Small intestine (tissue), 7 donors: ENCODE results near the gene DENND1A. TPM values are rescaled to one million over a fixed set of nuclear protein-coding genes. Genes with fewer than 3 reads are reported as not detected.

Experiments used
- DNase-seq, 2 donors: peaks; one replicate each; pipeline versions ENCODE4 v3.0.0 to v3.0.0-alpha.2; 2013
- FAIRE-seq: peaks from 2 replicates; lab custom pipeline; 2012; peaks lifted over from hg19 to GRCh38; lab: Jason Lieb, UNC
- H3K27ac ChIP-seq, 3 donors: one replicate each; pipeline ENCODE4 v1.5.1; 2013; ENCODE audit warnings: low read length in 2 of 3, mild to moderate bottlenecking in 2 of 3, control low read depth in 1 of 3, inconsistent platforms in 1 of 3, low read depth in 1 of 3, moderate library complexity in 1 of 3
- H3K27me3 ChIP-seq, 3 donors: one replicate each; pipeline ENCODE4 v1.6.1; 2013; ENCODE audit warnings: low read length in 3 of 3, inconsistent platforms in 1 of 3; ENCODE audit not compliant: control insufficient read depth in 3 of 3, insufficient read depth in 3 of 3
- H3K36me3 ChIP-seq, 3 donors: one replicate each; pipeline ENCODE4 v1.6.1; 2013; ENCODE audit warnings: low read length in 3 of 3, inconsistent platforms in 1 of 3, low read depth in 1 of 3, mild to moderate bottlenecking in 1 of 3, moderate library complexity in 1 of 3; ENCODE audit not compliant: control insufficient read depth in 3 of 3, insufficient read depth in 2 of 3
- H3K4me1 ChIP-seq, 3 donors: one replicate each; pipeline ENCODE4 v1.6.1; 2013; ENCODE audit warnings: low read length in 2 of 3, inconsistent platforms in 1 of 3, low read depth in 1 of 3, mild to moderate bottlenecking in 1 of 3, moderate library complexity in 1 of 3; ENCODE audit not compliant: control insufficient read depth in 3 of 3, insufficient read depth in 2 of 3
- H3K4me3 ChIP-seq, 3 donors: one replicate each; pipeline ENCODE4 v1.5.1; 2013; ENCODE audit warnings: low read length in 3 of 3, control low read depth in 1 of 3, inconsistent platforms in 1 of 3, low read depth in 1 of 3, mild to moderate bottlenecking in 1 of 3, moderate library complexity in 1 of 3
- H3K9me3 ChIP-seq, 2 donors: one replicate each; pipeline ENCODE4 v1.6.1; 2013; ENCODE audit warnings: low read depth in 1 of 2, low read length in 1 of 2; ENCODE audit not compliant: control insufficient read depth in 2 of 2, insufficient read depth in 1 of 2
- WGBS, 3 donors: extraction: QIAGEN DNeasy Blood & Tissue Kit; methylation state at CpG; one replicate each; pipeline ENCODE4 v1.1.7; 2013; 5-methylcytosine and 5-hydroxymethylcytosine counted together
- polyA plus RNA-seq, 4 donors: library from polyadenylated mRNA; stranded (reverse) in 3 of 4; unstranded in 1 of 4; fragments of 200-250 nt in 3 of 4; fragments of 120-200 nt in 1 of 4; gene quantifications; one replicate each; pipeline versions ENCODE4 v1.2.1 to v1.2.3, GENCODE V29; 2013
- donor health status: healthy with polysubstance abuse.
- donor health status: control.
- donor health status: control.
- donor health status: Bipolar disorder and iron deficiency.
- donor health status: healthy.

Gene DENND1A
- polyA plus RNA-seq, 4 donors = 11.5 to 43.4 (median 20.0) TPM

GRCh38 chr9:123843703-123844102 is 86.2 kb downstream of the DENND1A start:
- Histone ChIP-seq H3K27me3 (no peaks in the 10 kb centered on the region), H3K27ac (no peak overlapping the region), H3K4me3 (no peak overlapping the region), H3K9me3 (peaks cover 0 to 18% of the 10 kb centered on the region in 2 donors), H3K36me3 (peaks cover under 1 to 7% (median 1%) of the 10 kb centered on the region in 3 donors), H3K4me1 (no peaks in the 10 kb centered on the region)
- no peak for DNase-seq
- 98% methylated on average over 4 of the region's 4 CpGs for WGBS, 3 donors
- no peak for FAIRE-seq

- Histone ChIP-seq H3K36me3 (peaks cover 0 to 4% (median 2%) of the 10 kb centered on the region in 3 donors), H3K4me1 (no peaks in the 10 kb centered on the region), H3K4me3 (no peak overlapping the region), H3K27me3 (no peaks in the 10 kb centered on the region), H3K9me3 (peaks cover 0 to 2% of the 10 kb centered on the region in 2 donors), H3K27ac (no peak overlapping the region)
- DNase-seq (no peak), FAIRE-seq (no peak)
- WGBS, 3 donors = 33 to 71% (median 68%) methylated on average over 1 of the region's 1 CpG
Observed at GRCh38 chr9:123835821-123836220, 94.1 kb downstream of the DENND1A start.

- FAIRE-seq = no peak
Observed at GRCh38 chr9:123834889-123835562, 94.9 kb downstream of the DENND1A start.

GRCh38 chr9:123834218-123834888 is 95.6 kb downstream of the DENND1A start:
- peaks cover 0 to 6% of the 10 kb centered on the region in 2 donors for H3K9me3 ChIP-seq
- FAIRE-seq (no peak), DNase-seq (no peak)
- no peak overlapping the region for H3K4me3 ChIP-seq
- H3K27me3 ChIP-seq = no peaks in the 10 kb centered on the region
- H3K36me3 ChIP-seq = peaks cover 0 to 4% (median 2%) of the 10 kb centered on the region in 3 donors
- H3K4me1 ChIP-seq = no peaks in the 10 kb centered on the region
- H3K27ac ChIP-seq = no peak overlapping the region
- WGBS, 3 donors = 69 to 92% (median 88%) methylated on average over 7 of the region's 7 CpGs

More at GRCh38 chr9:123834889-123835562, 94.9 kb downstream of the DENND1A start:
- H3K27ac ChIP-seq = no peak overlapping the region
- H3K4me3 ChIP-seq = no peak overlapping the region
- WGBS, 3 donors = 33 to 82% (median 62%) methylated on average over 7 of the region's 7 CpGs
- peaks cover 0 to 4% (median 2%) of the 10 kb centered on the region in 3 donors for H3K36me3 ChIP-seq
- peaks cover 0 to 6% of the 10 kb centered on the region in 2 donors for H3K9me3 ChIP-seq
- H3K4me1 ChIP-seq = no peaks in the 10 kb centered on the region
- no peaks in the 10 kb centered on the region for H3K27me3 ChIP-seq
- DNase-seq = peak; percentile 18 to 25

GRCh38 chr9:123832858-123833650 is 96.9 kb downstream of the DENND1A start:
- FAIRE-seq (no peak), DNase-seq (no peak)
- Histone ChIP-seq H3K27ac (no peak overlapping the region), H3K4me3 (no peak overlapping the region), H3K9me3 (peaks cover 0 to 8% of the 10 kb centered on the region in 2 donors), H3K4me1 (no peaks in the 10 kb centered on the region), H3K27me3 (no peaks in the 10 kb centered on the region), H3K36me3 (no peaks in the 10 kb centered on the region)
- WGBS, 3 donors = 89 to 96% (median 92%) methylated on average over 8 of the region's 8 CpGs

- Histone ChIP-seq H3K4me1 (no peaks in the 10 kb centered on the region), H3K9me3 (peaks cover 0 to 14% of the 10 kb centered on the region in 2 donors), H3K27ac (no peak overlapping the region), H3K27me3 (no peaks in the 10 kb centered on the region), H3K36me3 (no peaks in the 10 kb centered on the region), H3K4me3 (no peak overlapping the region)
- FAIRE-seq (peak; percentile 30), DNase-seq (no peak)
Observed at GRCh38 chr9:123832176-123832575, 97.8 kb downstream of the DENND1A start.

- Histone ChIP-seq H3K4me3 (no peak overlapping the region), H3K27ac (no peak overlapping the region), H3K4me1 (peaks cover 0 to 2% (median 0%) of the 10 kb centered on the region in 3 donors), H3K9me3 (peaks cover 0 to 17% of the 10 kb centered on the region in 2 donors), H3K36me3 (no peaks in the 10 kb centered on the region), H3K27me3 (peaks cover 0 to 2% (median 0%) of the 10 kb centered on the region in 3 donors)
- no peak for FAIRE-seq
- no peak for DNase-seq
Observed at GRCh38 chr9:123828449-123828848, 101.5 kb downstream of the DENND1A start.

GRCh38 chr9:123825342-123826060 is 104.4 kb downstream of the DENND1A start:
- peaks cover 0 to 2% (median 0%) of the 10 kb centered on the region in 3 donors for H3K27me3 ChIP-seq
- DNase-seq (no peak), FAIRE-seq (no peak)
- no peak overlapping the region for H3K27ac ChIP-seq
- 94 to 97% (median 95%) methylated on average over 5 of the region's 5 CpGs for WGBS, 3 donors
- H3K4me1 ChIP-seq = peaks cover 0 to 2% (median 2%) of the 10 kb centered on the region in 3 donors
- H3K4me3 ChIP-seq = no peak overlapping the region
- no peaks in the 10 kb centered on the region for H3K36me3 ChIP-seq
- peaks cover 0 to 13% of the 10 kb centered on the region in 2 donors for H3K9me3 ChIP-seq
